ENCODE results near the gene RASSF4. TPM values are rescaled to one million over a fixed set of nuclear protein-coding genes. Genes with fewer than 3 reads are reported as not detected.

RASSF4 gene
- total RNA-seq, 1 experiment from 2014 or later = 11.5 TPM

DNA sequence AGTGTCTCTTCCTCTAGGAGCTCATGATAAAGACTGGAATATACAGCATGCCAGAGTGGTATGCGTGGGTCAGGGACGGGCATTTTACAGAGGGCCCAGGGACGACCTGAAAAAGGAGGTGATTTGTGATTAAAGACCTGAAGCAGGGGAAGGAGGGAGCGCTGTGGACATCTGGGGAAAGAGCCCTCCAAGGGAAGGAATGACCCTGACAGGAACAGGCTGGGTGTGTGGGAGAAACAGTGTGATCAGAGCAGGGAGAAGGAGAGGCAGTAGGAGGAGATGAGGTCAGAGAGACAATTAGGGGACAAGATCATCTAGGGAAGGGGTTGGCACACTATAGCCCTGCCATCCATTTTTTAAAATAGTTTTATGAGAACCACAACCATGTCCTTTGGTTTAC is 3.4 kb upstream of the RASSF4 start:
- Histone ChIP-seq H2BK20ac (ENCODE audit: low read depth, low read length, poor library complexity, severe bottlenecking) (no peak overlapping the region), H3K56ac (ENCODE audit: insufficient read length, low read depth, low read length) (no peak overlapping the region), H3K4me1 (ENCODE audit: insufficient read depth, low read length) (peaks cover 15% of the 10 kb centered on the region), H3K27ac (ENCODE audit: insufficient read length, low read depth, low read length) (no peak overlapping the region), H4K91ac (ENCODE audit: insufficient read length, low read depth, low read length) (no peak overlapping the region), H4K20me1 (ENCODE audit: control insufficient read depth, insufficient read depth, insufficient read length) (no peaks in the 10 kb centered on the region), H3K23ac (ENCODE audit: insufficient read length, low read depth, low read length) (no peak overlapping the region), H2AK5ac (ENCODE audit: insufficient read length, low read length) (no peak overlapping the region), H3K18ac (ENCODE audit: insufficient read length, low read depth, low read length) (no peak overlapping the region), H3K9me3 (ENCODE audit: control insufficient read depth, low read depth, low read length) (no peaks in the 10 kb centered on the region), H2BK120ac (ENCODE audit: low read depth, low read length, poor library complexity, severe bottlenecking) (no peak overlapping the region), H2BK15ac (ENCODE audit: low read depth, low read length) (no peak overlapping the region), H3K27me3 (ENCODE audit: insufficient read depth, low read length) (no peaks in the 10 kb centered on the region), H2BK12ac (ENCODE audit: insufficient read length, low read depth, low read length) (no peak overlapping the region), H3K23me2 (ENCODE audit: insufficient read length, low read depth, low read length, poor library complexity, severe bottlenecking) (peaks cover 11% of the 10 kb centered on the region), H3K79me1 (ENCODE audit: insufficient read depth, low read depth, low read length, poor library complexity, severe bottlenecking) (no peaks in the 10 kb centered on the region), H4K5ac (ENCODE audit: insufficient read length, low read depth, low read length) (no peak overlapping the region), H4K8ac (replicated peaks; ENCODE audit: insufficient read length, low read depth, low read length) (no peak overlapping the region), H3K4ac (ENCODE audit: low read depth, low read length) (no peak overlapping the region), H2AFZ (ENCODE audit: low read length) (no peak overlapping the region), H3K4me2 (ENCODE audit: insufficient read depth, insufficient read length, low read length) (no peak overlapping the region), H3K9ac (ENCODE audit: extremely low read depth, insufficient read length, low read length) (no peak overlapping the region), H2BK5ac (ENCODE audit: insufficient read length, low read length) (no peak overlapping the region), H3K14ac (ENCODE audit: insufficient read depth, low read length) (no peak overlapping the region), H3T11ph (ENCODE audit: low read length) (no peak overlapping the region), H3K79me2 (ENCODE audit: insufficient read depth, low read length) (no peaks in the 10 kb centered on the region)
- peak overlapping the region in 1 of 3 experiments; percentile 4; a peak in 2 of 7 replicates for H3K27ac Mint-ChIP-seq
- WGBS (ENCODE audit: extremely low coverage, insufficient read length, low lambda C conversion rate) = no CpG with 5 or more reads among the region's 4 CpGs
- peaks cover 5 to 18% (median 9%) of the 10 kb centered on the region in 3 experiments; a peak in 6 of 7 replicates for H3K36me3 Mint-ChIP-seq (ENCODE audit: insufficient read depth in 1 of 3, low read depth in 3 of 3)
- H3K9me3 Mint-ChIP-seq = no peaks in the 10 kb centered on the region
- H3K27me3 Mint-ChIP-seq (ENCODE audit: low read depth) = peaks cover 12% of the 10 kb centered on the region
- TF ChIP-seq, protein P1, sequence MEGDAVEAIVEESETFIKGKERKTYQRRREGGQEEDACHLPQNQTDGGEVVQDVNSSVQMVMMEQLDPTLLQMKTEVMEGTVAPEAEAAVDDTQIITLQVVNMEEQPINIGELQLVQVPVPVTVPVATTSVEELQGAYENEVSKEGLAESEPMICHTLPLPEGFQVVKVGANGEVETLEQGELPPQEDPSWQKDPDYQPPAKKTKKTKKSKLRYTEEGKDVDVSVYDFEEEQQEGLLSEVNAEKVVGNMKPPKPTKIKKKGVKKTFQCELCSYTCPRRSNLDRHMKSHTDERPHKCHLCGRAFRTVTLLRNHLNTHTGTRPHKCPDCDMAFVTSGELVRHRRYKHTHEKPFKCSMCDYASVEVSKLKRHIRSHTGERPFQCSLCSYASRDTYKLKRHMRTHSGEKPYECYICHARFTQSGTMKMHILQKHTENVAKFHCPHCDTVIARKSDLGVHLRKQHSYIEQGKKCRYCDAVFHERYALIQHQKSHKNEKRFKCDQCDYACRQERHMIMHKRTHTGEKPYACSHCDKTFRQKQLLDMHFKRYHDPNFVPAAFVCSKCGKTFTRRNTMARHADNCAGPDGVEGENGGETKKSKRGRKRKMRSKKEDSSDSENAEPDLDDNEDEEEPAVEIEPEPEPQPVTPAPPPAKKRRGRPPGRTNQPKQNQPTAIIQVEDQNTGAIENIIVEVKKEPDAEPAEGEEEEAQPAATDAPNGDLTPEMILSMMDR (conservative IDR thresholded peaks at IDR 0.05) = no peak
- H3K4me1 Mint-ChIP-seq = peaks cover 38% of the 10 kb centered on the region in 2 experiments
- DNase-seq = peak; percentile 5
- H3K4me3 Mint-ChIP-seq = no peak overlapping the region
